ENCODE results near the gene ITCH.

- TF ChIP-seq POLR2A (IDR thresholded peaks at IDR 0.05; ENCODE audit: low read depth, low read length) (no peak), POLR2AphosphoS5 (IDR thresholded peaks at IDR 0.05; ENCODE audit: low read depth, low read length) (no peak), TAF1 (IDR thresholded peaks at IDR 0.05; ENCODE audit: borderline replicate concordance, low read depth, low read length) (no peak)
Observed at GRCh38 chr20:34374209-34374760, 11.2 kb downstream of the ITCH start.
